Upper lobe of right lung (tissue), 1 donor: ENCODE results near the gene MTCL1. TPM values are rescaled to one million over a fixed set of nuclear protein-coding genes. Genes with fewer than 3 reads are reported as not detected.

Experiments
- ATAC-seq: fragments of 200-7000 bp; cut with Tn5 transposase; one replicate; pipeline ENCODE4 v1.9.1; 2020; ENCODE audit warnings: mild to moderate bottlenecking, moderate library complexity
- DNase-seq: peaks from one replicate; pipeline ENCODE4 v3.0.0-alpha.2; 2020
- H3K27ac ChIP-seq: fragments of 200-600 bp; one replicate; pipeline ENCODE4 v1.8.0; 2022
- H3K27me3 ChIP-seq: fragments of 200-600 bp; one replicate; pipeline ENCODE4 v1.8.0; 2022; ENCODE audit warnings: mild to moderate bottlenecking
- H3K36me3 ChIP-seq: fragments of 200-600 bp; one replicate; pipeline ENCODE4 v1.8.0; 2022
- H3K4me1 ChIP-seq: fragments of 200-600 bp; one replicate; pipeline ENCODE4 v1.8.0; 2022
- H3K4me3 ChIP-seq: fragments of 200-600 bp; one replicate; pipeline ENCODE4 v1.8.0; 2022; ENCODE audit warnings: mild to moderate bottlenecking
- H3K9me3 ChIP-seq: fragments of 200-600 bp; one replicate; pipeline ENCODE4 v1.8.0; 2022
- CTCF ChIP-seq: fragments of 200-600 bp; IDR thresholded peaks from one replicate; pipeline ENCODE4 v1.8.0; 2022; ENCODE audit warnings: antibody characterized with exemption
- intact Hi-C: fragments of 100-400 bp; cut with DNase I; formaldehyde crosslinking; loops from one replicate; pipeline ENCODE4 v1.11.0; 2022
- total RNA-seq: library from RNA; stranded (reverse); fragmentation: NEBNext Ultra II Directional; extraction: Animal tissue kit (Norgen Biotek cat#: 25700); gene quantifications from one replicate; pipeline ENCODE4 v1.2.1, GENCODE V29; 2021
- donor health status: DM: no; HTN: yes; CAD: no; lungs with severe emphysema.

The MTCL1 gene
- total RNA-seq, 1 donor from 2014 or later = 10.1 TPM

GRCh38 chr18:8769509-8770095, 64.2 kb downstream of the MTCL1 start:
- DNase-seq (no peak), ATAC-seq (no peak)
- no peak overlapping the region for H3K27ac ChIP-seq
- no peaks in the 10 kb centered on the region for H3K9me3 ChIP-seq
- H3K4me1 ChIP-seq = no peaks in the 10 kb centered on the region
- no peak for TF ChIP-seq CTCF
- H3K4me3 ChIP-seq = no peak overlapping the region
- intact Hi-C loops = no loop called here
- H3K36me3 ChIP-seq = no peaks in the 10 kb centered on the region
- no peaks in the 10 kb centered on the region for H3K27me3 ChIP-seq

- DNase-seq (no peak), ATAC-seq (no peak)
- intact Hi-C loops = no loop called here
- no peak for TF ChIP-seq CTCF
- Histone ChIP-seq H3K27me3 (no peaks in the 10 kb centered on the region), H3K4me1 (no peaks in the 10 kb centered on the region), H3K9me3 (no peaks in the 10 kb centered on the region), H3K27ac (no peak overlapping the region), H3K4me3 (no peak overlapping the region), H3K36me3 (no peaks in the 10 kb centered on the region)
Measured at GRCh38 chr18:8770657-8771056, 65.3 kb downstream of the MTCL1 start.

- H3K27ac ChIP-seq = no peak overlapping the region
Measured at GRCh38 chr18:8771930-8772329, 66.6 kb downstream of the MTCL1 start.

GRCh38 chr18:8773980-8774379, 68.6 kb downstream of the MTCL1 start:
- H3K27me3 ChIP-seq = no peaks in the 10 kb centered on the region
- DNase-seq (no peak), ATAC-seq (no peak)
- intact Hi-C loops = no loop called here
- TF ChIP-seq CTCF = no peak
- no peaks in the 10 kb centered on the region for H3K36me3 ChIP-seq
- H3K27ac ChIP-seq = no peak overlapping the region
- H3K4me1 ChIP-seq = no peaks in the 10 kb centered on the region
- H3K9me3 ChIP-seq = no peaks in the 10 kb centered on the region
- no peak overlapping the region for H3K4me3 ChIP-seq

More at GRCh38 chr18:8771930-8772329, 66.6 kb downstream of the MTCL1 start:
- no peaks in the 10 kb centered on the region for H3K4me1 ChIP-seq
- ATAC-seq = no peak
- no peaks in the 10 kb centered on the region for H3K36me3 ChIP-seq
- TF ChIP-seq CTCF = no peak
- no peaks in the 10 kb centered on the region for H3K27me3 ChIP-seq
- intact Hi-C loops = no loop called here
- H3K9me3 ChIP-seq = no peaks in the 10 kb centered on the region
- DNase-seq = no peak
- H3K4me3 ChIP-seq = no peak overlapping the region

GRCh38 chr18:8776013-8776943, 70.9 kb downstream of the MTCL1 start:
- no peak for ATAC-seq
- no peaks in the 10 kb centered on the region for H3K4me1 ChIP-seq
- H3K9me3 ChIP-seq = no peaks in the 10 kb centered on the region
- intact Hi-C loops = no loop called here
- no peak overlapping the region for H3K4me3 ChIP-seq
- no peaks in the 10 kb centered on the region for H3K36me3 ChIP-seq
- no peak overlapping the region for H3K27ac ChIP-seq
- TF ChIP-seq CTCF = no peak
- no peak for DNase-seq
- no peaks in the 10 kb centered on the region for H3K27me3 ChIP-seq
